Left ventricle myocardium inferior (tissue), 1 donor: Measurements from ENCODE around the gene RPS6KA5. TPM values are rescaled to one million over a fixed set of nuclear protein-coding genes. Genes with fewer than 3 reads are reported as not detected.

Source experiments
- DNase-seq: peaks from one replicate; pipeline ENCODE4 v3.0.0-alpha.2; 2020
- H3K27ac ChIP-seq: fragments of 200-600 bp; replicated peaks from 2 replicates; pipeline ENCODE4 v1.8.0; 2021
- H3K27me3 ChIP-seq: fragments of 200-600 bp; 2 replicates; pipeline ENCODE4 v1.8.0; 2021; ENCODE audit warnings: low read depth
- H3K36me3 ChIP-seq: fragments of 200-600 bp; 2 replicates; pipeline ENCODE4 v1.8.0; 2021
- H3K4me1 ChIP-seq: fragments of 200-600 bp; 2 replicates; pipeline ENCODE4 v1.8.0; 2021
- H3K4me3 ChIP-seq: fragments of 200-600 bp; 2 replicates; pipeline ENCODE4 v1.8.0; 2021; ENCODE audit warnings: mild to moderate bottlenecking, moderate library complexity
- H3K9me3 ChIP-seq: fragments of 200-600 bp; replicated peaks from 2 replicates; pipeline ENCODE4 v1.8.0; 2021
- CTCF ChIP-seq: fragments of 200-600 bp; IDR thresholded peaks from 2 replicates; pipeline ENCODE4 v1.8.0; 2021; ENCODE audit warnings: antibody characterized with exemption, mild to moderate bottlenecking, borderline replicate concordance
- intact Hi-C: fragments of 100-400 bp; cut with micrococcal nuclease; formaldehyde crosslinking; loops from one replicate; pipeline ENCODE4 v1.11.0; 2022
- total RNA-seq: library from RNA; stranded (reverse); fragmentation: NEBNext Ultra II Directional; extraction: Animal tissue kit (Norgen Biotek cat#: 25700); gene quantifications from one replicate; pipeline ENCODE4 v1.2.1, GENCODE V29; 2021
- donor health status: DM: no; HTN: yes; CAD: no; lungs with severe emphysema.

RPS6KA5 gene
- total RNA-seq, 1 donor from 2014 or later = 6.4 TPM

DNA sequence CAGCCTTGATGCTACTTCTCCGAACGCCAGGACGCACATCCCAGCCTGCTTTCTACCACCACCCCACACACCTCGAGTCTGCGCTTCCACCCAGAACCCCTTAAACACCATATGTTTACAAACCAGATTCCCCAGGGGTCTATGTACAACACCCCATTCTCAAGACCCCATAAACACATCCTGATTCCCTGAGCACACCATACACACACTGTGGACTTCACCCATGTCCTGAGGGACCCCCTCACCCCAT is 244.9 kb downstream of the RPS6KA5 start:
- no peak for DNase-seq
- peak overlapping the region; percentile 50 for H3K27ac ChIP-seq
- TF ChIP-seq CTCF = no peak

GRCh38 chr14:90814806-90815571 is 245.5 kb downstream of the RPS6KA5 start:
- peak overlapping the region; percentile 78 for H3K4me3 ChIP-seq
- no peak for TF ChIP-seq CTCF
- no peak for DNase-seq
- no peaks in the 10 kb centered on the region for H3K27me3 ChIP-seq
- peaks cover 59% of the 10 kb centered on the region for H3K4me1 ChIP-seq
- H3K36me3 ChIP-seq = no peaks in the 10 kb centered on the region
- H3K27ac ChIP-seq = peak overlapping the region; percentile 50
- intact Hi-C loops = no loop called here
- H3K9me3 ChIP-seq = no peaks in the 10 kb centered on the region

More for the DNA sequence above, 244.9 kb downstream of the RPS6KA5 start:
- Histone ChIP-seq H3K4me1 (peaks cover 54% of the 10 kb centered on the region), H3K4me3 (peak overlapping the region; percentile 78), H3K36me3 (no peaks in the 10 kb centered on the region), H3K9me3 (no peaks in the 10 kb centered on the region), H3K27me3 (no peaks in the 10 kb centered on the region)
- intact Hi-C loops = no loop called here

GRCh38 chr14:90813442-90813841 is 247.0 kb downstream of the RPS6KA5 start:
- intact Hi-C loops = no loop called here
- DNase-seq = no peak
- Histone ChIP-seq H3K9me3 (no peaks in the 10 kb centered on the region), H3K27ac (no peak overlapping the region), H3K27me3 (no peaks in the 10 kb centered on the region), H3K36me3 (no peaks in the 10 kb centered on the region), H3K4me3 (no peak overlapping the region), H3K4me1 (peaks cover 75% of the 10 kb centered on the region)
- no peak for TF ChIP-seq CTCF

DNA sequence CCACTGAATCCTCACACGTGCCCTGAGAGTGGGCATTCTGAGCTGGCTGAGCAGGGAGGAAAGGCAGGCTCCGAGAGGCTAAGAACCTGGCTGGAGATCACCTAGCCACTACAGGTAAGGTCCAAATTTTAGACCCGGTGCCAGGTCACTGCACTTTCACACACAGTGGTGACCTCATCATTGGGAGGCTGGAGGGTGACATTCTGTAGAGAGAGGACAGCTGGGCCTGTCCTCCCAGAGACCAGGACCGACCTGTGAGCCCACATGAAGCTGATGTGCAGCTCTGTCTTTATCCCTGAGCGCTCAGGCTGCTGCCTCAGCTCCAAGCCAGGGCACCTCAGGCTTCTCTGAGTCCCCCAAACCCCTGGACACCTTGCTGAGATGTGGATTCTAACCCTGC is 248.3 kb downstream of the RPS6KA5 start:
- DNase-seq = no peak
- Histone ChIP-seq H3K27me3 (no peaks in the 10 kb centered on the region), H3K27ac (no peak overlapping the region), H3K9me3 (no peaks in the 10 kb centered on the region), H3K4me1 (peaks cover 88% of the 10 kb centered on the region), H3K4me3 (no peak overlapping the region), H3K36me3 (no peaks in the 10 kb centered on the region)
- no peak for TF ChIP-seq CTCF
- intact Hi-C loops = no loop called here

GRCh38 chr14:90811641-90812040 is 248.8 kb downstream of the RPS6KA5 start:
- Histone ChIP-seq H3K4me1 (peaks cover 90% of the 10 kb centered on the region), H3K27ac (no peak overlapping the region), H3K27me3 (no peaks in the 10 kb centered on the region), H3K4me3 (no peak overlapping the region), H3K9me3 (no peaks in the 10 kb centered on the region), H3K36me3 (no peaks in the 10 kb centered on the region)
- no peak for TF ChIP-seq CTCF
- no peak for DNase-seq
- intact Hi-C loops = no loop called here
